WTC11 (cell line): ENCODE data around the gene SCAF11. TPM values are rescaled to one million over a fixed set of nuclear protein-coding genes. Genes with fewer than 3 reads are reported as not detected.

Experiments used
- ATAC-seq: fragments of 200-7000 bp; cut with Tn5 transposase; 2 replicates; pipeline ENCODE4 v1.10.0; 2021; ENCODE audit warnings: mild to moderate bottlenecking, moderate library complexity
- CTCF ChIA-PET: fragments of 300-600 bp; sonication (Branson Sonifier 250); formaldehyde crosslinking; loops from one replicate; lab custom pipeline; 2021; ENCODE audit warnings: antibody characterized with exemption; lab: Charles Lee
- POLR2A ChIA-PET: fragments of 350-600 bp; sonication (Branson Sonifier 250); formaldehyde crosslinking; loops from one replicate; lab custom pipeline; 2021; ENCODE audit warnings: antibody characterized with exemption; lab: Charles Lee
- DNase-seq: peaks from one replicate; pipeline ENCODE4 v3.0.0; 2021; ENCODE audit warnings: low spot score
- H3K27ac Mint-ChIP-seq: 2 replicates; pipeline ENCODE4 v1.8.0; 2021; ENCODE audit warnings: mixed read lengths
- H3K27me3 Mint-ChIP-seq: 2 replicates; pipeline ENCODE4 v1.8.0; 2021; ENCODE audit warnings: low read depth, mild to moderate bottlenecking, moderate library complexity, mixed read lengths
- H3K36me3 Mint-ChIP-seq: 2 replicates; pipeline ENCODE4 v1.8.0; 2021; ENCODE audit warnings: mixed read lengths
- H3K4me1 Mint-ChIP-seq: 2 replicates; pipeline ENCODE4 v1.8.0; 2022; ENCODE audit warnings: mixed read lengths
- H3K4me3 Mint-ChIP-seq: 2 replicates; pipeline ENCODE4 v1.8.0; 2021; ENCODE audit warnings: mild to moderate bottlenecking, moderate library complexity, mixed read lengths
- H3K9me3 Mint-ChIP-seq: 2 replicates; pipeline ENCODE4 v1.8.0; 2021; ENCODE audit warnings: mixed read lengths
- CREM ChIP-seq: sonication (generic); formaldehyde crosslinking; IDR thresholded peaks from 2 replicates; pipeline ENCODE4 v1.8.1; 2022; ENCODE audit warnings: mild to moderate bottlenecking, missing genetic modification reagents, moderate library complexity
- GTF2I ChIP-seq: fragments of 250-450 bp; sonication (Bioruptor Pico); conservative IDR thresholded peaks from 2 replicates; pipeline ENCODE4 v1.4.0; 2021; ENCODE audit warnings: mild to moderate bottlenecking
- HMGA2 ChIP-seq: fragments of 250-450 bp; sonication (Bioruptor Pico); IDR thresholded peaks from 2 replicates; pipeline ENCODE4 v1.4.0; 2021; ENCODE audit warnings: mild to moderate bottlenecking, moderate library complexity
- IRF2 ChIP-seq: sonication (generic); formaldehyde crosslinking; IDR thresholded peaks from 2 replicates; pipeline ENCODE4 v1.8.0; 2022; ENCODE audit warnings: low read depth, missing genetic modification reagents, borderline replicate concordance
- JAZF1 ChIP-seq: fragments of 250-450 bp; sonication (Bioruptor Pico); IDR thresholded peaks from 2 replicates; pipeline ENCODE4 v1.9.0; 2021; ENCODE audit warnings: moderate library complexity, mild to moderate bottlenecking, inconsistent platforms
- NR3C1 ChIP-seq: sonication (generic); formaldehyde crosslinking; conservative IDR thresholded peaks from 2 replicates; pipeline ENCODE4 v1.8.1; 2023; ENCODE audit warnings: low read depth, mild to moderate bottlenecking, missing genetic modification reagents
- OVOL2 ChIP-seq: fragments of 250-450 bp; sonication (Bioruptor Pico); IDR thresholded peaks from 2 replicates; pipeline ENCODE4 v1.9.0; 2021; ENCODE audit warnings: mild to moderate bottlenecking, borderline replicate concordance
- PRRX2 ChIP-seq: fragments of 250-450 bp; sonication (Bioruptor Pico); IDR thresholded peaks from 2 replicates; pipeline ENCODE4 v1.8.0; 2021; ENCODE audit warnings: mild to moderate bottlenecking
- RELA ChIP-seq: sonication (generic); formaldehyde crosslinking; IDR thresholded peaks from 2 replicates; pipeline ENCODE4 v1.8.1; 2022; ENCODE audit warnings: missing genetic modification reagents, mild to moderate bottlenecking, borderline replicate concordance
- RORB ChIP-seq: fragments of 250-450 bp; sonication (Bioruptor Pico); IDR thresholded peaks from 2 replicates; pipeline ENCODE4 v1.9.0; 2021; ENCODE audit warnings: mild to moderate bottlenecking
- TP53 ChIP-seq: sonication (generic); formaldehyde crosslinking; IDR thresholded peaks from 2 replicates; pipeline ENCODE4 v1.8.1; 2023; ENCODE audit warnings: mild to moderate bottlenecking, missing genetic modification reagents
- ZNF138 ChIP-seq: sonication (generic); formaldehyde crosslinking; conservative IDR thresholded peaks from 2 replicates; pipeline ENCODE4 v1.8.1; 2022; ENCODE audit warnings: mild to moderate bottlenecking, moderate library complexity, missing genetic modification reagents
- ZNF263 ChIP-seq: sonication (generic); formaldehyde crosslinking; IDR thresholded peaks from 2 replicates; pipeline ENCODE4 v1.8.1; 2022; ENCODE audit warnings: low read depth, mild to moderate bottlenecking, moderate library complexity, missing genetic modification reagents
- ZNF317 ChIP-seq: sonication (generic); formaldehyde crosslinking; IDR thresholded peaks from 2 replicates; pipeline ENCODE4 v1.8.1; 2023; ENCODE audit warnings: low read depth, mild to moderate bottlenecking, moderate library complexity, missing genetic modification reagents, borderline replicate concordance
- total RNA-seq: library from RNA; stranded (reverse); gene quantifications from 3 replicates; pipeline ENCODE4 v1.2.3, GENCODE V29; 2021
- TF ChIP-seq, protein P1 (sequence below): sonication (generic); formaldehyde crosslinking; IDR thresholded peaks from 2 replicates; pipeline ENCODE4 v1.8.1; 2023; ENCODE audit warnings: mild to moderate bottlenecking, missing genetic modification reagents, borderline replicate concordance
- TF ChIP-seq, protein P2 (sequence below): fragments of 250-450 bp; sonication (Bioruptor Pico); IDR thresholded peaks from 2 replicates; pipeline ENCODE4 v1.9.0; 2021; ENCODE audit warnings: mild to moderate bottlenecking
- TF ChIP-seq, protein P3 (sequence below): sonication (generic); formaldehyde crosslinking; IDR thresholded peaks from 2 replicates; pipeline ENCODE4 v1.8.1; 2022; ENCODE audit warnings: low read depth, mild to moderate bottlenecking, moderate library complexity, missing genetic modification reagents, borderline replicate concordance
- TF ChIP-seq, protein P4 (sequence below): sonication (generic); formaldehyde crosslinking; IDR thresholded peaks from 2 replicates; pipeline ENCODE4 v1.8.0; 2023; ENCODE audit warnings: missing genetic modification reagents
- TF ChIP-seq, protein P5 (sequence below): sonication (generic); formaldehyde crosslinking; IDR thresholded peaks from 2 replicates; pipeline ENCODE4 v1.8.1; 2023; ENCODE audit warnings: mild to moderate bottlenecking, missing genetic modification reagents, moderate library complexity
- TF ChIP-seq, protein P6 (sequence below): sonication (generic); formaldehyde crosslinking; IDR thresholded peaks from 2 replicates; pipeline ENCODE4 v1.8.0; 2023; ENCODE audit warnings: missing genetic modification reagents, mild to moderate bottlenecking, borderline replicate concordance

The SCAF11 gene
- total RNA-seq, 1 experiment from 2014 or later, result 72.6 TPM

DNA sequence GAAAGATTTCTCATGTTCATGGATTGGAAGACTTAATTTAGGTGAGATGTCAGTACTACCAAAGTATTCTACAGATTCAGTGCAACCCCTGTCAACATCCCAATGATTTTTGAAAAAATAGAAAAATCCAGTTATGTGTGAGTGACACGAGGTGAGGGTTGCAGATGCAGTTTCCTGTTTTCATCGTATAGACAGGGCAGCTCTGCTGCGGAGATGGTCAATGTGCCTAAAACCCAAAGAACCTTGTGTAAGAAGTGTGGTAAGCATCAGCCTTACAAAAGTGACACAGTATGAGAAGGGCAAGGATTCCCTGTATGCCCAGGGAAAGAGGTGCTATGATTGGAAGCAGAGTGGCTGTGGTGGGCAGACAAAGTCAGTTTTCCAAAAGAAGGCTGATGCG lies 94.4 kb downstream of the SCAF11 start (continued):
- TF ChIP-seq, protein P1, sequence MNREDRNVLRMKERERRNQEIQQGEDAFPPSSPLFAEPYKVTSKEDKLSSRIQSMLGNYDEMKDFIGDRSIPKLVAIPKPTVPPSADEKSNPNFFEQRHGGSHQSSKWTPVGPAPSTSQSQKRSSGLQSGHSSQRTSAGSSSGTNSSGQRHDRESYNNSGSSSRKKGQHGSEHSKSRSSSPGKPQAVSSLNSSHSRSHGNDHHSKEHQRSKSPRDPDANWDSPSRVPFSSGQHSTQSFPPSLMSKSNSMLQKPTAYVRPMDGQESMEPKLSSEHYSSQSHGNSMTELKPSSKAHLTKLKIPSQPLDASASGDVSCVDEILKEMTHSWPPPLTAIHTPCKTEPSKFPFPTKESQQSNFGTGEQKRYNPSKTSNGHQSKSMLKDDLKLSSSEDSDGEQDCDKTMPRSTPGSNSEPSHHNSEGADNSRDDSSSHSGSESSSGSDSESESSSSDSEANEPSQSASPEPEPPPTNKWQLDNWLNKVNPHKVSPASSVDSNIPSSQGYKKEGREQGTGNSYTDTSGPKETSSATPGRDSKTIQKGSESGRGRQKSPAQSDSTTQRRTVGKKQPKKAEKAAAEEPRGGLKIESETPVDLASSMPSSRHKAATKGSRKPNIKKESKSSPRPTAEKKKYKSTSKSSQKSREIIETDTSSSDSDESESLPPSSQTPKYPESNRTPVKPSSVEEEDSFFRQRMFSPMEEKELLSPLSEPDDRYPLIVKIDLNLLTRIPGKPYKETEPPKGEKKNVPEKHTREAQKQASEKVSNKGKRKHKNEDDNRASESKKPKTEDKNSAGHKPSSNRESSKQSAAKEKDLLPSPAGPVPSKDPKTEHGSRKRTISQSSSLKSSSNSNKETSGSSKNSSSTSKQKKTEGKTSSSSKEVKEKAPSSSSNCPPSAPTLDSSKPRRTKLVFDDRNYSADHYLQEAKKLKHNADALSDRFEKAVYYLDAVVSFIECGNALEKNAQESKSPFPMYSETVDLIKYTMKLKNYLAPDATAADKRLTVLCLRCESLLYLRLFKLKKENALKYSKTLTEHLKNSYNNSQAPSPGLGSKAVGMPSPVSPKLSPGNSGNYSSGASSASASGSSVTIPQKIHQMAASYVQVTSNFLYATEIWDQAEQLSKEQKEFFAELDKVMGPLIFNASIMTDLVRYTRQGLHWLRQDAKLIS (CRISPR knock-in tag), result no peak
- TF ChIP-seq, all 79 proteins: peak for 0

DNA sequence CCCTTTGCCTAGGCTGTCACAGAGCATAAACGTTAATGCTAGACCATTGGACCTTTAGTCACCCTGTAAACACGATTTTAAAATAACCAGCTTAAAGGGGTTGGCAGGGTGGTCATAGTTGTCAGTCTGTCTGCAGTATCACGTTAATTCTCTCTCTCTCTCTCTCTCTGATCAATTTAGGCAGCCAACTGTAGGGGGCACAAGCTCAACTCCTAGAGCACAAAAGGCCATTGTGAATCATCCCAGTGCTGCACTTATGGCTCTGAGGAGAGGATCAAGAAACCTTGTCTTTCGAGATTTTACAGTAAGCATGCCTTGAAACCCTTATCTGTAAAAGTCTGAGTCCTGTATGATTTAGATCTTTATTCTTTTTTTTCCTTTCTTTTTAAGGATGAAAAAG lies 97.1 kb downstream of the SCAF11 start:
- peak; percentile 97 for ATAC-seq
- no peak for TF ChIP-seq GTF2I (CRISPR knock-in tag)
- no peak for TF ChIP-seq TP53 (CRISPR knock-in tag)
- TF ChIP-seq RORB (CRISPR knock-in tag), result no peak
- TF ChIP-seq ZNF138, result no peak
- TF ChIP-seq JAZF1, result no peak
- TF ChIP-seq, protein P2, sequence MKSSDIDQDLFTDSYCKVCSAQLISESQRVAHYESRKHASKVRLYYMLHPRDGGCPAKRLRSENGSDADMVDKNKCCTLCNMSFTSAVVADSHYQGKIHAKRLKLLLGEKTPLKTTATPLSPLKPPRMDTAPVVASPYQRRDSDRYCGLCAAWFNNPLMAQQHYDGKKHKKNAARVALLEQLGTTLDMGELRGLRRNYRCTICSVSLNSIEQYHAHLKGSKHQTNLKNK (CRISPR knock-in tag), result no peak
- no peak for TF ChIP-seq NR3C1 (CRISPR knock-in tag)
- TF ChIP-seq, protein P3, sequence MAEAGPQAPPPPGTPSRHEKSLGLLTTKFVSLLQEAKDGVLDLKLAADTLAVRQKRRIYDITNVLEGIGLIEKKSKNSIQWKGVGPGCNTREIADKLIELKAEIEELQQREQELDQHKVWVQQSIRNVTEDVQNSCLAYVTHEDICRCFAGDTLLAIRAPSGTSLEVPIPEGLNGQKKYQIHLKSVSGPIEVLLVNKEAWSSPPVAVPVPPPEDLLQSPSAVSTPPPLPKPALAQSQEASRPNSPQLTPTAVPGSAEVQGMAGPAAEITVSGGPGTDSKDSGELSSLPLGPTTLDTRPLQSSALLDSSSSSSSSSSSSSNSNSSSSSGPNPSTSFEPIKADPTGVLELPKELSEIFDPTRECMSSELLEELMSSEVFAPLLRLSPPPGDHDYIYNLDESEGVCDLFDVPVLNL (CRISPR knock-in tag), result no peak
- no peak for TF ChIP-seq RELA (CRISPR knock-in tag)
- TF ChIP-seq HMGA2 (CRISPR knock-in tag), result no peak
- TF ChIP-seq OVOL2 (CRISPR knock-in tag), result no peak
- TF ChIP-seq IRF2, result no peak
- TF ChIP-seq ZNF263 (CRISPR knock-in tag), result no peak
- TF ChIP-seq, protein P4, sequence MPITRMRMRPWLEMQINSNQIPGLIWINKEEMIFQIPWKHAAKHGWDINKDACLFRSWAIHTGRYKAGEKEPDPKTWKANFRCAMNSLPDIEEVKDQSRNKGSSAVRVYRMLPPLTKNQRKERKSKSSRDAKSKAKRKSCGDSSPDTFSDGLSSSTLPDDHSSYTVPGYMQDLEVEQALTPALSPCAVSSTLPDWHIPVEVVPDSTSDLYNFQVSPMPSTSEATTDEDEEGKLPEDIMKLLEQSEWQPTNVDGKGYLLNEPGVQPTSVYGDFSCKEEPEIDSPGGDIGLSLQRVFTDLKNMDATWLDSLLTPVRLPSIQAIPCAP (CRISPR knock-in tag), result no peak
- TF ChIP-seq, protein P5, sequence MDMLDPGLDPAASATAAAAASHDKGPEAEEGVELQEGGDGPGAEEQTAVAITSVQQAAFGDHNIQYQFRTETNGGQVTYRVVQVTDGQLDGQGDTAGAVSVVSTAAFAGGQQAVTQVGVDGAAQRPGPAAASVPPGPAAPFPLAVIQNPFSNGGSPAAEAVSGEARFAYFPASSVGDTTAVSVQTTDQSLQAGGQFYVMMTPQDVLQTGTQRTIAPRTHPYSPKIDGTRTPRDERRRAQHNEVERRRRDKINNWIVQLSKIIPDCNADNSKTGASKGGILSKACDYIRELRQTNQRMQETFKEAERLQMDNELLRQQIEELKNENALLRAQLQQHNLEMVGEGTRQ (CRISPR knock-in tag), result no peak
- TF ChIP-seq, protein P6, sequence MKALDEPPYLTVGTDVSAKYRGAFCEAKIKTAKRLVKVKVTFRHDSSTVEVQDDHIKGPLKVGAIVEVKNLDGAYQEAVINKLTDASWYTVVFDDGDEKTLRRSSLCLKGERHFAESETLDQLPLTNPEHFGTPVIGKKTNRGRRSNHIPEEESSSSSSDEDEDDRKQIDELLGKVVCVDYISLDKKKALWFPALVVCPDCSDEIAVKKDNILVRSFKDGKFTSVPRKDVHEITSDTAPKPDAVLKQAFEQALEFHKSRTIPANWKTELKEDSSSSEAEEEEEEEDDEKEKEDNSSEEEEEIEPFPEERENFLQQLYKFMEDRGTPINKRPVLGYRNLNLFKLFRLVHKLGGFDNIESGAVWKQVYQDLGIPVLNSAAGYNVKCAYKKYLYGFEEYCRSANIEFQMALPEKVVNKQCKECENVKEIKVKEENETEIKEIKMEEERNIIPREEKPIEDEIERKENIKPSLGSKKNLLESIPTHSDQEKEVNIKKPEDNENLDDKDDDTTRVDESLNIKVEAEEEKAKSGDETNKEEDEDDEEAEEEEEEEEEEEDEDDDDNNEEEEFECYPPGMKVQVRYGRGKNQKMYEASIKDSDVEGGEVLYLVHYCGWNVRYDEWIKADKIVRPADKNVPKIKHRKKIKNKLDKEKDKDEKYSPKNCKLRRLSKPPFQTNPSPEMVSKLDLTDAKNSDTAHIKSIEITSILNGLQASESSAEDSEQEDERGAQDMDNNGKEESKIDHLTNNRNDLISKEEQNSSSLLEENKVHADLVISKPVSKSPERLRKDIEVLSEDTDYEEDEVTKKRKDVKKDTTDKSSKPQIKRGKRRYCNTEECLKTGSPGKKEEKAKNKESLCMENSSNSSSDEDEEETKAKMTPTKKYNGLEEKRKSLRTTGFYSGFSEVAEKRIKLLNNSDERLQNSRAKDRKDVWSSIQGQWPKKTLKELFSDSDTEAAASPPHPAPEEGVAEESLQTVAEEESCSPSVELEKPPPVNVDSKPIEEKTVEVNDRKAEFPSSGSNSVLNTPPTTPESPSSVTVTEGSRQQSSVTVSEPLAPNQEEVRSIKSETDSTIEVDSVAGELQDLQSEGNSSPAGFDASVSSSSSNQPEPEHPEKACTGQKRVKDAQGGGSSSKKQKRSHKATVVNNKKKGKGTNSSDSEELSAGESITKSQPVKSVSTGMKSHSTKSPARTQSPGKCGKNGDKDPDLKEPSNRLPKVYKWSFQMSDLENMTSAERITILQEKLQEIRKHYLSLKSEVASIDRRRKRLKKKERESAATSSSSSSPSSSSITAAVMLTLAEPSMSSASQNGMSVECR (CRISPR knock-in tag), result no peak
- no peak for TF ChIP-seq ZNF317
- TF ChIP-seq PRRX2 (CRISPR knock-in tag), result no peak
- TF ChIP-seq CREM (CRISPR knock-in tag), result no peak
- TF ChIP-seq, all 79 proteins: peak for 0
- Mint-ChIP-seq H3K4me3 (no peak overlapping the region), H3K36me3 (peaks cover 46% of the 10 kb centered on the region), H3K27me3 (no peaks in the 10 kb centered on the region), H3K9me3 (peaks cover 4% of the 10 kb centered on the region), H3K27ac (peak overlapping the region; percentile 82; the same call in 1 of the 2 replicates), H3K4me1 (peaks cover 10% of the 10 kb centered on the region)
- ChIA-PET CTCF (interaction anchor here (0.6 to 1.5 kb wide), 9 partner anchors 9 to 349 kb away, joined by 3 to 6 read pairs (median 3); no protein-coding TSS in a partner anchor), POLR2A (interaction anchor here (0.7 kb wide), 1 partner anchor 19 kb away, joined by 3 read pairs; no protein-coding TSS in a partner anchor)
- DNase-seq, result no peak
